SIG-M5 (cell line): ENCODE data around the gene TBC1D12.

Experiments
- DNase-seq: peaks from one replicate; lab custom pipeline; 2025; lab: John Stamatoyannopoulos, UW

TBC1D12 gene

GRCh38 chr10:94407668-94408067, 5.3 kb downstream of the TBC1D12 start:
- no peak for DNase-seq

GRCh38 chr10:94409021-94409657, 6.8 kb downstream of the TBC1D12 start:
- DNase-seq, result no peak

GRCh38 chr10:94411304-94411703, 9.0 kb downstream of the TBC1D12 start:
- no peak for DNase-seq

- DNase-seq, result no peak
These were observed 10.1 kb downstream of the TBC1D12 start for GRCh38 chr10:94412449-94412848.

DNA sequence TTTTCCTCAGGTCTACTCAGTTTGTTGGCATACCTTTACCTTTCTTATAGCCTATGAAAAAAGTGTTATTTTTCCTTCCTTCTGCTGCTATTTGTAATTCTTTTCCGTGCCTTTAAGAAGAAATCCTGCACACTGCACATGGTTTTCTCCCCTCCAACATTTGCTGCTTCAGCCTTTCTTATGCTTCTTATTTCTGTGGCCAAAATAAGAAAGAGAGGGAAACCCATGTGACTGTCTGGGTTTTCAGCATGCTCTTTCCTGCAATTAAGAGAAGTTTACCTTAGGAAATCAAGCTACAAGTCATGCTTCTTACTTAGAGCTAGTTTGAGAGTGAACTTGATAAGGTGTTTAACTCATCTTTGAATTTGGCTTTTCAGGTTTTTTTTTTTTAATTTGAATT, 11.0 kb downstream of the TBC1D12 start:
- no peak for DNase-seq

DNA sequence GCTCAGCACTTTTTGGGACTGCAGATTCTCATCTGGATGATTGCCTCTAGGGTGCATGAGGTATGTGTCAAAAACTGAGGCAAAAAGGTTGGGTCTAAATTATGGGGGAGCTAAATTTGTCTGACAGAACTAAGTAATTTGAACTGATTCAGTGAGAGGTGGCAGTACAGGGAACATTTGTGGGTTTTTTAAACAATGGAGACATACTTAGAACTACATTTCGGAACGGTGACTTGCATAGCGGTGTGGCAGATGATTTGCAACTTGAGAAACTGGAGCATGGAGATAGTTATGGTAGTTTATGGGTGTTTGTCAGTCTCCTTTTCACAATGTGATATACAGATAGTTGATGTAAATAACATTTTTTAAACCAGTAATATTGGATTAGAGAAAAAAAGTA, 14.6 kb downstream of the TBC1D12 start:
- DNase-seq, result no peak

GRCh38 chr10:94417321-94417720, 15.0 kb downstream of the TBC1D12 start:
- DNase-seq, result no peak

DNA sequence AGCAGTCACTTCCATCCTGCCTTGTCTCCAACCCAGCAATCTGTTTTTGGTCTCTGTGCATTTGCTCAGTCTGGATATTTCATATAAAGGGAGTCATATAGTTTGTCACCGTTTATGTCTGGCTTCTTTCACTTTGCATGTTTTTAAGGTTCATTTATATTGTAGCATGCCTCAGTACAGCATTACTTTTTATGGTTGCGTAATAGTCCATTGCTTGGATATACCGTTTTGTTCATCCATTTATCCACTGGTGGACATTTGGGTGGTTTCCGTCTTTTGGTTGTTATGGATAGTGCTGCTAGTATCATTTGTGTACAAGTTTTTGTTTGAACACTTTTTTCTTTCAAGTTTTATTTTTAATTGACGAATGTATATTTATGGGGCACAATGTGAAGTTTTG, 18.2 kb downstream of the TBC1D12 start:
- DNase-seq, result no peak

- DNase-seq, result no peak
These were observed 18.7 kb downstream of the TBC1D12 start for GRCh38 chr10:94420998-94421528.

DNA sequence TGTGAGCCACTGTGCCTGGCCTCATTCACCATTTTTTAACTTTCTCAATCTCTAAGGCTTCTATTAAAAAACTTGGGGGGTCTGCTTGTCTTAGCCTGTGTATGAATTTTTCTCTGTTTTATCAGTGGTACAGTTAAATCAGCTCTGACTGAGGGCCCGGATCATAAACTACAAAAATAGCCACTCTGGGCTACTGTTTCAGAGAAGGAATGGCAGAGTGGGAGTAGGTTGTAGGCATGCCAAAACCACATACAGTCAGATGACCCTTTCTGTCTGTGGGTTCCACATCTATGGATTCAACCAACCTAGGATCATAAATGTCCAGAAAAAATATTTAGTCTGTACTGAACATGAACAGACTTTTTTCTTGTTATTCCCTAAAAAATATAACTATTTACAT, 21.3 kb downstream of the TBC1D12 start:
- no peak for DNase-seq

DNA sequence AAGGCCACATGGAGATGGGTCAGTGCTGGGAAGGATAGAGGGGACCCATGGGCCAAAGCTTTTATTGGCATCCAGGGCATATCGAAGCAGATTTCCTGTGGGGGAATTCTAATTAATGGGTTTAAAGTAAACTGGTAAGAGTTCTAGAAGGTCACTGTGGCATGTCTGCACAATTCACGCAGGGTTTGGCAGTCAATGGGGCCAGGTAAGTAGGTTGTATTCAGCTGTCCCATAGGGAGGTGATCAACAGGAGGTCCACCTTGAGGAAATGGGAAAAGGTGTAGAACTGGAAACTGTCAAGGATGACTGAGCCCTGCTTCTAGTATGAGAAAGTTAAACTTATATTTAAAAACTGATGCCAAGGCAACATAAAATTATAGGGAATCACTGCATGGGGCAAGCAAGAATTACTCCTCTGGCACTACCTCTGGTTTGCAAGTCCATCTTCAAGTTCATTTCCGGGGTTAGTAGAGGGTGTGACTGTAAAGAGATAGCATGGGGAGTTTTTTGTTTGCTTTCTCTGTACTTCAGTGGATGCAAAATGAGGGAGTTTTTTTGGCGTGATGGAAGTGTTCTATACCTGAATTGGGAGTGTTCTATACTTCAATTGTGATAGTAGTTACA, 22.5 kb downstream of the TBC1D12 start:
- no peak for DNase-seq

- DNase-seq, result no peak
These were observed 23.6 kb downstream of the TBC1D12 start for GRCh38 chr10:94425942-94426341.

DNA sequence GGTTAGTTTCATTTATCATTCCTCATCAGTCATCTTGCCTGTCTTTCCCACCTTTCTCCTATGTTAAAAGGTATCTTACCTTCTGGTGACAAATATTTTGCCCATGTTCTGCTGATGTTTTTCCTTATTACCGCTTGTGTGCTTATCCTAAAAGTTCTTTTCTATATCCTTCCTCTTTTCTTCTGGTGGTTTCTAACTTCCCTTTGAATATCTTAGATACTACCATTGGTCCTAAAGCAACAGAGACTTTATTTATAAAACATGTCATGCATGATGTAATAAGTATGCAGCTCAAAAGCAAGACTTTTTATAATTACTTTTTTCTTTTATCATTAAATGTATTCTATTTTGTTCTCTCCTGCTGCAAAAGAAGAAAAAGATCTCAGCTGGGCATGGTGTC, 24.8 kb downstream of the TBC1D12 start:
- DNase-seq, result peak; percentile 8

- no peak for DNase-seq
These were observed 26.7 kb downstream of the TBC1D12 start for GRCh38 chr10:94428766-94429707.

- no peak for DNase-seq
These were observed 28.4 kb downstream of the TBC1D12 start for GRCh38 chr10:94430701-94431100.

- no peak for DNase-seq
These were observed 30.1 kb downstream of the TBC1D12 start for GRCh38 chr10:94432443-94432842.

DNA sequence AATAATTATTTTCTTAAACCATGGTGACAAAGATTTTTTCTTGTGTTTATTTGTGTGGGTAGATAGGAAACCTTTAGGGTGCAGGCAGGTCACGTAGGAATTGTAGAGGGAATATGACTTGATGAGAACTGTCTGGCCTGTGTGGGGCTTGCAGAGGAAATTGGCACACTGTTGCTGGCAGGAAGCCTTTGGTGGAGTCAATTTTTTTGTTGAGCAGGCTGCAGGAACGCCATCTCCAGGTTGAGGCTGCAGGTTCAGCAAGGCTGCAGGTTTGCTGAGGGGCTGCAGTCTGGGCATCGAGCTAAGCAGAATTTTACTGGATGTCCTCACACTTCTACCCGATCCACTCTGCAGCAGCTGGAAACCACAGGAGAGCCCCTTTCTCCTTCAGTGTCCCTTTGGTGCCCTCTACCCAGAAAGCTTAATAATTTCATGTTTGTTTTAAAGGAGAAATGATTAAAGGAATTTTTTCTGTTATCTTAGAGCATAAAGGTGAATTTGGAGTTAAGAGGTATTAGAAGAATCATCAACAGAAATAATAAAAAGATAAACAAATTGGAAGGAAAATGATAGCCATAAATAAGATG, 37.0 kb downstream of the TBC1D12 start:
- no peak for DNase-seq

- DNase-seq, result no peak
These were observed 37.8 kb downstream of the TBC1D12 start for GRCh38 chr10:94440096-94440495.

DNA sequence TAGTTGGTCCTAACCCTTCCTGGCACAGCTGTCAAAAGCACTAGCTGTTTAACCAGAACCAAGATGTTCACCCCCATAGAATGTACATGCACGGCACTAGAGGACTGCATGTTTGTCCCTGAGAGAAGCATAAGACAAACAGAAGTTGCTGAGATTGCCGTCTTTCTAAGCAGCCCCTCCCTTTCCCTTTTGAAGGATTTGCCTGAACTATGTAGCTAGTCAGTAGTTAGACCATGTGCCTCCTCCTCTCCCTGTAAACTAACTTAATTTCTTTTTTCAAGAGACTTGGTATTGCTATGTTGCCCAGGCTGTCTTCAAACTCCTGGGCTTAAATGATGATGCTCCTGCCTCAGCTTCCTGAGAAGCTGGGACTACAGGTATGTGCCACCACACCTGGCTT, 40.7 kb downstream of the TBC1D12 start:
- no peak for DNase-seq

GRCh38 chr10:94443549-94443948, 41.2 kb downstream of the TBC1D12 start:
- no peak for DNase-seq

- DNase-seq, result no peak
These were observed 48.4 kb downstream of the TBC1D12 start for GRCh38 chr10:94450782-94451181.

- DNase-seq, result no peak
These were observed 49.7 kb downstream of the TBC1D12 start for GRCh38 chr10:94451883-94452519.
